HuH-7.5 (cell line): Measurements from ENCODE around the gene UNC45B.
"Not testable (repeated sequence)": the region's sequence is repeated elsewhere in the genome, so short reads cannot be mapped to it uniquely, and the experiment has no call there.

Experiments
- DNase-seq: peaks from one replicate; pipeline ENCODE4 v3.0.0; 2011; ENCODE audit warnings: low spot score

The UNC45B gene

GRCh38 chr17:35147375-35147905 lies at the start of gene UNC45B:
Gene UNC45B (plus strand): TSS chr17:35147817. CDS start chr17:35148264, 447 bp downstream.
- no peak for DNase-seq

GRCh38 chr17:35099908-35100307 lies 47.7 kb upstream of the UNC45B start:
- no peak for DNase-seq

GRCh38 chr17:35101036-35101435 lies 46.6 kb upstream of the UNC45B start:
- no peak for DNase-seq

- DNase-seq = no peak
These were observed 45.9 kb upstream of the UNC45B start for GRCh38 chr17:35101725-35102124.

GRCh38 chr17:35103271-35103670 lies 44.3 kb upstream of the UNC45B start:
- DNase-seq = no peak

- DNase-seq = no peak
These were observed 42.7 kb upstream of the UNC45B start for GRCh38 chr17:35104844-35105450.

- DNase-seq = not testable (repeated sequence)
These were observed 36.8 kb upstream of the UNC45B start for GRCh38 chr17:35110791-35111190.

- no peak for DNase-seq
These were observed 30.8 kb upstream of the UNC45B start for GRCh38 chr17:35116845-35117244.

- DNase-seq = peak; percentile 25
These were observed 29.6 kb upstream of the UNC45B start for GRCh38 chr17:35117984-35118383.

GRCh38 chr17:35119370-35120165 lies 28.0 kb upstream of the UNC45B start, which contains the start of gene RAD51D:
Gene RAD51D (minus strand): TSS chr17:35119860. CDS start chr17:35119613, 247 bp downstream.
- DNase-seq = peak; percentile 90

- no peak for DNase-seq
These were observed 26.3 kb upstream of the UNC45B start, which contains the start of gene FNDC8 for GRCh38 chr17:35121315-35121714. Gene FNDC8 (plus strand): TSS chr17:35121615. CDS start chr17:35121694, 79 bp downstream.

- DNase-seq = no peak
These were observed 19.7 kb upstream of the UNC45B start for GRCh38 chr17:35127751-35128514.

- no peak for DNase-seq
These were observed 18.3 kb upstream of the UNC45B start for GRCh38 chr17:35129154-35129972.

GRCh38 chr17:35129973-35130351 lies 17.7 kb upstream of the UNC45B start:
- DNase-seq = no peak

- no peak for DNase-seq
These were observed 17.2 kb upstream of the UNC45B start for GRCh38 chr17:35130392-35130791.

GRCh38 chr17:35132099-35132498 lies 15.5 kb upstream of the UNC45B start:
- no peak for DNase-seq

- DNase-seq = no peak
These were observed 14.6 kb upstream of the UNC45B start for GRCh38 chr17:35132816-35133550.

- no peak for DNase-seq
These were observed 12.3 kb upstream of the UNC45B start for GRCh38 chr17:35135322-35135721.

GRCh38 chr17:35138218-35138617 lies 9.4 kb upstream of the UNC45B start:
- no peak for DNase-seq

- DNase-seq = peak; percentile 93
These were observed 5.7 kb upstream of the UNC45B start, which contains the start of gene NLE1 for GRCh38 chr17:35141681-35142466. Gene NLE1 (minus strand): TSS chr17:35142303. CDS start chr17:35142275, 28 bp downstream.
